Measurements from ENCODE around the gene TH.

TH gene

DNA sequence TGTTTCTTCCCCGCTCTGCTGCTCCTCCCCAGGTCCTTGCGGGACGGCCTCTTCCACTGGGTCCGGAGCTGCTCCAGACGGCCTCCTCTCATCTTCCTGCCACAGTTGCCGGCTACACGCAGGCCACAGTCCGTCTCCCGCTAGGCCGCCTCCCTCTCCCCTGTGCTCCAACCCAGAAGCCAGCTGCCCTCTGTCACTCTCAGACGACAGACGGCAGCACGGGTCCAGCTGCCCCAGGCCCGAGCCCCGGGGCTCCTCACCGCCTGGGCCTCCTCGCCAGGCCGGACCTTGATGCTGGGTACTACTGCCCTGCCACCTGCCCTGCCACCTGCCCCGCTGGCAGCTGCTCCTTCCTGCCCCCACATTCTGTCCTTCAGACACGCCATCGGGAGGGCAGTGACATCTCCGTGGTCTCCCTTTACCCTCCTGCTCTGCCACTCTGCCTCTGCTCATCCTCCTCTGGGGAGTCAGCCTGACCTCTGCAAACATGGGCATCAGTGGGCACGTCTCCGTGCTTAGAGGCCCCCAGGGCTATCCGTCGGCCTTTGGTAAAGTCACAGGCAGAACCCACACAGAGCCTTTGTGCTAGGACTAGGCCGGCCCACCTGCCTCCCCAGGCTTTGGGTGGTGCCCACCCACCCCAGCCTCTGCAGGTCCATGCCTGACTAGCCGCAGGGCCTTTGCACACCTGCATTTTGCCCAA, 43.1 kb upstream of the TH start:
- no peak overlapping the region for H3K4me3 ChIP-seq (ENCODE audit: low read depth, low read length)
- H3K9ac ChIP-seq (ENCODE audit: low read depth, low read length), result no peak overlapping the region
- H3K4me1 ChIP-seq (ENCODE audit: control insufficient read depth, insufficient read depth, low read length), result peaks cover 2% of the 10 kb centered on the region
- H3K27me3 ChIP-seq (ENCODE audit: control insufficient read depth, insufficient read depth, low read length), result peaks cover 11% of the 10 kb centered on the region; the same call in 1 of the 2 replicates
- H3K27ac ChIP-seq (ENCODE audit: low read depth, low read length), result no peak overlapping the region
- no peaks in the 10 kb centered on the region for H3K9me3 ChIP-seq (ENCODE audit: control insufficient read depth, insufficient read depth, low read length)
- H3K36me3 ChIP-seq (ENCODE audit: control insufficient read depth, insufficient read depth, low read length), result no peaks in the 10 kb centered on the region

- Histone ChIP-seq H3K36me3 (ENCODE audit: control insufficient read depth, insufficient read depth, low read length) (no peaks in the 10 kb centered on the region), H3K9me3 (ENCODE audit: control insufficient read depth, insufficient read depth, low read length) (no peaks in the 10 kb centered on the region), H3K4me3 (ENCODE audit: low read depth, low read length) (no peak overlapping the region), H3K27me3 (ENCODE audit: control insufficient read depth, insufficient read depth, low read length) (peaks cover 10% of the 10 kb centered on the region; the same call in 1 of the 2 replicates), H3K9ac (ENCODE audit: low read depth, low read length) (no peak overlapping the region), H3K4me1 (ENCODE audit: control insufficient read depth, insufficient read depth, low read length) (peaks cover 2% of the 10 kb centered on the region), H3K27ac (ENCODE audit: low read depth, low read length) (no peak overlapping the region)
Measured at GRCh38 chr11:2213890-2214526, 42.4 kb upstream of the TH start.

GRCh38 chr11:2213384-2213842, 41.8 kb upstream of the TH start:
- peaks cover 9% of the 10 kb centered on the region; the same call in 1 of the 2 replicates for H3K27me3 ChIP-seq (ENCODE audit: control insufficient read depth, insufficient read depth, low read length)

GRCh38 chr11:2212411-2213251, 41.0 kb upstream of the TH start:
- Histone ChIP-seq H3K9ac (ENCODE audit: low read depth, low read length) (no peak overlapping the region), H3K36me3 (ENCODE audit: control insufficient read depth, insufficient read depth, low read length) (no peaks in the 10 kb centered on the region), H3K27ac (ENCODE audit: low read depth, low read length) (no peak overlapping the region)

More at GRCh38 chr11:2213384-2213842, 41.8 kb upstream of the TH start:
- no peak overlapping the region for H3K9ac ChIP-seq (ENCODE audit: low read depth, low read length)
- no peak overlapping the region for H3K4me3 ChIP-seq (ENCODE audit: low read depth, low read length)
- no peak overlapping the region for H3K27ac ChIP-seq (ENCODE audit: low read depth, low read length)
- H3K4me1 ChIP-seq (ENCODE audit: control insufficient read depth, insufficient read depth, low read length), result peaks cover 2% of the 10 kb centered on the region
- no peaks in the 10 kb centered on the region for H3K36me3 ChIP-seq (ENCODE audit: control insufficient read depth, insufficient read depth, low read length)
- no peaks in the 10 kb centered on the region for H3K9me3 ChIP-seq (ENCODE audit: control insufficient read depth, insufficient read depth, low read length)

DNA sequence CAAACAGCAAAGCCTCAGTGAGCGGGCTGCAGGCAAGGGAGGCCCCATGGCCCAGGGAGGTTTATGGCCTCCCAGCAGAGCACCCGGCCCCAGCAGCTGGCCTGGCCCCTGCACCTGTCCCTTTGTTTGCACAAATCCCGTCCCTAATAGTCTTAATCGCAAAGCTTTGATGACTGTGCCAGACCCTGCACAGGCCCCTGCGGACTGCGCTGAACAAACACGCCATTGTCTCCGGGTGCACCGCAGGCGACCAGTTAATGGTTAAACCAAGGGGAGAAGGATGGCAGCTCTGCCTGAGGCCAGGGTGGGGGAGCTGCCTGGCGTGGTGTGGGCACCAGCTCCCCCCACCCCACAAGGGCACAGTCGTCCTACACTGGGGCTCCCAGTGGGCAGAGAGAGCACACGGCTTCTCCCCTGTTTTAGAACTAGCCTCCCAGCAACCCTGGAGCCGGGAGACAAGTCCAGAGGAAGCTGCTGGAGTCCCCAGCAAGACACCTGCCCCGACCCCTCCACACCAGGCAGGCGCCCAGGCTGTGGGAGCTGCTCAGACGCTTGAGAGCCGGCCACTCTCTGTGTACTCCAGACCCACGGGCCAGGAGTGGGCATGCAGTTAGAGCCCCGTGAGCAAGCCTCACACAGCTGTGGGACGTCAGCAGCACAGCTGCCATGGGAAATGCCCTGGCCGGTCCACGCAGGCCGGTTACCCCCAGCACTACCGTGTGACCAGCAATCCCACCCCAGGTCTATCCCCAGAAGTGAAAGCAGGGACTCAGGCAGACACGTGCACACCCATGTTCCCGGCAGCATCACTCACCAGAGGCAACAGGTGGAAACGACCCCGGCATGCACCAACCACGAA, 39.7 kb upstream of the TH start:
- H3K9ac ChIP-seq (ENCODE audit: low read depth, low read length), result no peak overlapping the region
- H3K4me3 ChIP-seq (ENCODE audit: low read depth, low read length), result no peak overlapping the region
- H3K4me1 ChIP-seq (ENCODE audit: control insufficient read depth, insufficient read depth, low read length), result peaks cover 2% of the 10 kb centered on the region
- no peak overlapping the region for H3K27ac ChIP-seq (ENCODE audit: low read depth, low read length)
- no peaks in the 10 kb centered on the region for H3K36me3 ChIP-seq (ENCODE audit: control insufficient read depth, insufficient read depth, low read length)
- H3K9me3 ChIP-seq (ENCODE audit: control insufficient read depth, insufficient read depth, low read length), result no peaks in the 10 kb centered on the region
- peaks cover 5% of the 10 kb centered on the region; the same call in 1 of the 2 replicates for H3K27me3 ChIP-seq (ENCODE audit: control insufficient read depth, insufficient read depth, low read length)

More at GRCh38 chr11:2212411-2213251, 41.0 kb upstream of the TH start:
- no peaks in the 10 kb centered on the region for H3K9me3 ChIP-seq (ENCODE audit: control insufficient read depth, insufficient read depth, low read length)
- peaks cover 5% of the 10 kb centered on the region; the same call in 1 of the 2 replicates for H3K27me3 ChIP-seq (ENCODE audit: control insufficient read depth, insufficient read depth, low read length)
- H3K4me1 ChIP-seq (ENCODE audit: control insufficient read depth, insufficient read depth, low read length), result peaks cover 2% of the 10 kb centered on the region
- H3K4me3 ChIP-seq (ENCODE audit: low read depth, low read length), result no peak overlapping the region

GRCh38 chr11:2210366-2211112, 38.9 kb upstream of the TH start:
- peaks cover 5% of the 10 kb centered on the region; the same call in 1 of the 2 replicates for H3K27me3 ChIP-seq (ENCODE audit: control insufficient read depth, insufficient read depth, low read length)
- H3K4me3 ChIP-seq (ENCODE audit: low read depth, low read length), result no peak overlapping the region
- no peaks in the 10 kb centered on the region for H3K9me3 ChIP-seq (ENCODE audit: control insufficient read depth, insufficient read depth, low read length)
- H3K27ac ChIP-seq (ENCODE audit: low read depth, low read length), result no peak overlapping the region
- peaks cover 2% of the 10 kb centered on the region for H3K4me1 ChIP-seq (ENCODE audit: control insufficient read depth, insufficient read depth, low read length)
- no peak overlapping the region for H3K9ac ChIP-seq (ENCODE audit: low read depth, low read length)
- no peaks in the 10 kb centered on the region for H3K36me3 ChIP-seq (ENCODE audit: control insufficient read depth, insufficient read depth, low read length)

DNA sequence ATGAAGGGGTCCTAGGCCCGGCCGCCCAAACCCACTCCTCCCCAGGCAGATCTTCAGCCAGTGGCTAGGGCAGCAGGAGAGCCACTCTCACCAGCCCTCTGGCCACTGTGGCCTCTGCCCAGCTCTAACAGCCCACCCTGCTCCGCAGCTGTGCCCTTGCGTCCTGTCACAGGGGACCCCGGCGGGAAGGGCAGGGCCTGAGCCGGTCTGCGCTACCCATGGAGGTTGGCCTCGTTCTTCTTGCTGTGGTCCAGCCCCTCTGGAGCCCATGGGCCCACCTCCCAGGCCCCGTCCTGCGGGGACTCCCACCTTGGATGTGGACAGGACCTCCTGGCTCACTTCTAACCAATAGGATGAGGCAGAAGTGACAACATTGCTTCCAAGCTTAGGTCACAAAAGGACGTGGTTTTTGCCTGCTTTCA, 38.3 kb upstream of the TH start:
- H3K27ac ChIP-seq (ENCODE audit: low read depth, low read length), result no peak overlapping the region
- no peaks in the 10 kb centered on the region for H3K36me3 ChIP-seq (ENCODE audit: control insufficient read depth, insufficient read depth, low read length)
- H3K27me3 ChIP-seq (ENCODE audit: control insufficient read depth, insufficient read depth, low read length), result peaks cover 5% of the 10 kb centered on the region; the same call in 1 of the 2 replicates
- H3K4me3 ChIP-seq (ENCODE audit: low read depth, low read length), result no peak overlapping the region
- peaks cover 2% of the 10 kb centered on the region for H3K4me1 ChIP-seq (ENCODE audit: control insufficient read depth, insufficient read depth, low read length)
- H3K9ac ChIP-seq (ENCODE audit: low read depth, low read length), result no peak overlapping the region
- no peaks in the 10 kb centered on the region for H3K9me3 ChIP-seq (ENCODE audit: control insufficient read depth, insufficient read depth, low read length)

DNA sequence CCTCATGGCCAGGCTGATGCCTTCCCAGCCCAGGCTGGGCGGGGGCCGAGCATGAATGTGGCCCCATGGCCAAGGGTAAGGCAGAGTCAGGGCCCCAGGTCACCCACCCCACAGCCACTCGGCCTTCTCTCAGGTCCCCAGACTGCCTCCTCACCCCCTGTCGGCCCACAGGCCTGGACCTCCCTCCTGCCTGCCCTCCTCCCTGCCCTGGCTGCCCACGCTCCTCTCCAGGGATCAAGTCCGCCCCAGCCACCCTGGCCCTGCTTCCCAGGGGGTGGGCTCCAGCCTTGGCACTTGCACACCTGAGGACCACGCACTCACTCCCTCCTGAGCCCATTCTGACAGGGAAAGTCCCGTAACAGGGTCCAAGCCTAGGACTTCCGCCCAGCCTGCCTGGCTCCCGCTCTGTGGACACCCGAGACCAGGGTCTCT, 37.8 kb upstream of the TH start:
- Histone ChIP-seq H3K27ac (ENCODE audit: low read depth, low read length) (no peak overlapping the region), H3K27me3 (ENCODE audit: control insufficient read depth, insufficient read depth, low read length) (peaks cover 5% of the 10 kb centered on the region; the same call in 1 of the 2 replicates), H3K36me3 (ENCODE audit: control insufficient read depth, insufficient read depth, low read length) (no peaks in the 10 kb centered on the region), H3K4me1 (ENCODE audit: control insufficient read depth, insufficient read depth, low read length) (peaks cover 2% of the 10 kb centered on the region), H3K9me3 (ENCODE audit: control insufficient read depth, insufficient read depth, low read length) (no peaks in the 10 kb centered on the region), H3K4me3 (ENCODE audit: low read depth, low read length) (no peak overlapping the region), H3K9ac (ENCODE audit: low read depth, low read length) (no peak overlapping the region)

- Histone ChIP-seq H3K4me1 (ENCODE audit: control insufficient read depth, insufficient read depth, low read length) (peaks cover 2% of the 10 kb centered on the region), H3K9me3 (ENCODE audit: control insufficient read depth, insufficient read depth, low read length) (no peaks in the 10 kb centered on the region), H3K4me3 (ENCODE audit: low read depth, low read length) (no peak overlapping the region), H3K27me3 (ENCODE audit: control insufficient read depth, insufficient read depth, low read length) (0 out of 2 replicates have a peak, but pooled peaks cover 1% of the 10 kb centered on the region), H3K9ac (ENCODE audit: low read depth, low read length) (no peak overlapping the region), H3K27ac (ENCODE audit: low read depth, low read length) (no peak overlapping the region), H3K36me3 (ENCODE audit: control insufficient read depth, insufficient read depth, low read length) (no peaks in the 10 kb centered on the region)
Measured at GRCh38 chr11:2208691-2209369, 37.2 kb upstream of the TH start.

Measured in HUES48 (cell line).